ENCODE results near the gene CACFD1. TPM values are rescaled to one million over a fixed set of nuclear protein-coding genes. Genes with fewer than 3 reads are reported as not detected.
A peak's percentile ranks its signal among the peaks of the same experiment; 100 is the strongest.

Gene CACFD1
- total RNA-seq, 2 donors from 2014 or later = 19.2 to 25.4 TPM

DNA sequence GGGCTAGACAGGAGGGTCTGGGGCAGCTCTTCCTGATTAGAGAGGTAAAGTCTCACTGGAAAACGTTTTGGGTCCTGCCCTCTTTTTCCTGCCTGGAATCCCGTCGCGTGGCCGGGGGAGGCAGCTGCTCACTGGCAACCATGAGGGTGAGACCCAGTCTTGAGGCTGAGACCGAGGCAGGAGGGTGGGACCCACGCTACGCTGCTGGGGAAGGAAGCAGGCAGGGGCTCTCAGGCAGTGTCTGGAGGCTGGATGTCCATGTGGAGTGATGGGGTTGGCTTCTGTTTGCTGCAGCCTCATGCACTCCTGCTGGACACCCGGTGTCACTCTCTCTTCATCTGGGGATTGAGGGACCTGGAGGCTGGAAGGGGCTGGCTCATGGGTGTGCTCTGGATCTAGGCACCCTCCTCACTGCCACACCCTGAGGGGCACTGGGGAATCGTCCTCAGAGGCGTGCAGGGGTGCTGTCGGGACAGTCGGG is 30.5 kb downstream of the CACFD1 start:
- 42 to 55% methylated on average over 11 to 13 of the region's 13 CpGs for whole genome bisulfite sequencing, 2 donors
- peaks cover 20% of the 10 kb centered on the region for H3K4me1 ChIP-seq
- H3K27ac ChIP-seq = no peak overlapping the region
- DNase-seq = no peak
- no peaks in the 10 kb centered on the region for H3K36me3 ChIP-seq (replicated peaks in 1 of 2; ENCODE audit: insufficient read depth in 1 of 2, low read depth in 2 of 2)
- ATAC-seq = no peak
- no peaks in the 10 kb centered on the region for H3K27me3 ChIP-seq
- no peak for TF ChIP-seq POLR2A (IDR thresholded peaks at IDR 0.05)
- TF ChIP-seq, protein P1, sequence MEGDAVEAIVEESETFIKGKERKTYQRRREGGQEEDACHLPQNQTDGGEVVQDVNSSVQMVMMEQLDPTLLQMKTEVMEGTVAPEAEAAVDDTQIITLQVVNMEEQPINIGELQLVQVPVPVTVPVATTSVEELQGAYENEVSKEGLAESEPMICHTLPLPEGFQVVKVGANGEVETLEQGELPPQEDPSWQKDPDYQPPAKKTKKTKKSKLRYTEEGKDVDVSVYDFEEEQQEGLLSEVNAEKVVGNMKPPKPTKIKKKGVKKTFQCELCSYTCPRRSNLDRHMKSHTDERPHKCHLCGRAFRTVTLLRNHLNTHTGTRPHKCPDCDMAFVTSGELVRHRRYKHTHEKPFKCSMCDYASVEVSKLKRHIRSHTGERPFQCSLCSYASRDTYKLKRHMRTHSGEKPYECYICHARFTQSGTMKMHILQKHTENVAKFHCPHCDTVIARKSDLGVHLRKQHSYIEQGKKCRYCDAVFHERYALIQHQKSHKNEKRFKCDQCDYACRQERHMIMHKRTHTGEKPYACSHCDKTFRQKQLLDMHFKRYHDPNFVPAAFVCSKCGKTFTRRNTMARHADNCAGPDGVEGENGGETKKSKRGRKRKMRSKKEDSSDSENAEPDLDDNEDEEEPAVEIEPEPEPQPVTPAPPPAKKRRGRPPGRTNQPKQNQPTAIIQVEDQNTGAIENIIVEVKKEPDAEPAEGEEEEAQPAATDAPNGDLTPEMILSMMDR (IDR thresholded peaks at IDR 0.05) = no peak
- no peak overlapping the region for H3K4me3 ChIP-seq
- intact Hi-C loops (cut with DNase I) = loop anchor here (10.0 kb wide), 1 partner anchor 475 kb away; no protein-coding TSS in a partner anchor
- H3K9me3 ChIP-seq = no peaks in the 10 kb centered on the region

DNA sequence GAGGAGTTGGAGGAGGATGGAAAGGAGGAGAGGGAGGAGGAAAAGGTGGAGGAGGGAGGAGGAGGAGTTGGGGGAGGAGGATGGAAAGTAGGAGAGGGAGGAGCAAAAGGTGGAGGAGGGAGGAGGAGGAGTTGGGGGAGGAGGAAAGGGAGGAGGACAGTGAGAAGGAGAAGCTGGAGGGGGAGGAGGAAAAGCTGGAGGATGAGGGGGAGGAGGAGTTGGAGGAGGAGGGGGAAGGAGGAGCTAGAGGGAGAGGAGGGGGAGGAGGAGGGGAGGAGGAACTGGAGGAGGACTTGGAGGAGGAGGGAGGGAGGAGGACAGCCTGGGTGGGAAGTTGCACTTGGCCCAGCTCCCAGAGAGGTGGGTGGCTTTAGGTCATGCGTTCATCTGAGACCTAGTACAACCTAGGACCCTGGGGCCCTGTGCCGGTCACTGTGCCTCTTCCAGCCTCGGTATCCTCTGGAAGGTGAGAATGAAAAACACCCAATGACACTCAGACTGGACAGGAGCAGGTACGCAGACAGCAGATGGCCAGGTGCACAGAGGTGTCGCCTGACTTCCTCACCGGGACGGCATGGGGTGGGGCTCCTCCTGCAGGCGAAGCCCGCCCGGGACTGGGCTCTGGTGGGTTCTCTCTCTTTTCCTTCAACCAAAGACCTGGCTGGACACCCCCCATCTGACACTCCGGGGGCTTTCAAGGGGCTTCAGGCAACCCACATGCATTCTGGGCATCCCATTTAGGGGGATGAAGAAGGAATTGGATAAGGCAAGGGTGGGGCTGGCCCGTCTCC is 31.3 kb downstream of the CACFD1 start:
- no peak overlapping the region for H3K27ac ChIP-seq
- WGBS, 2 donors = 54 to 68% methylated on average over 10 to 12 of the region's 12 CpGs
- intact Hi-C loops (cut with DNase I) = loop anchor here (10.0 kb wide), 1 partner anchor 476 kb away; no protein-coding TSS in a partner anchor

DNA sequence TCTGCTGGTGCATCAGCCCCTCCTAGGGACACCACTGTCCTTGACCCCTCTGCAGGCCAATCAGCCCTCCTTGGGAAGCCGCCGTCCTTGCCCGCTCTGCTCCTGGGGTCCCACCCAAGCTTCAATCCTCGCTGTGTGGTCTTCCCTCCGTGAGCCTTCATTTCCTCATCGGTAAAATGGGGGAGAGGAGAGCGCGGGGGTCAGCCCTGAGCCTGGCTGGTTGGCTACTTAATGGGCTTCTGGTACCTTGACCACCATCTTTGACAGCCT is 31.8 kb downstream of the CACFD1 start:
- 80 to 85% methylated on average over 8 of the region's 8 CpGs for WGBS, 2 donors
- ATAC-seq = no peak

More for the DNA sequence above, 31.3 kb downstream of the CACFD1 start:
- no peaks in the 10 kb centered on the region for H3K9me3 ChIP-seq
- H3K27me3 ChIP-seq = no peaks in the 10 kb centered on the region
- H3K36me3 ChIP-seq (replicated peaks in 1 of 2; ENCODE audit: insufficient read depth in 1 of 2, low read depth in 2 of 2) = no peaks in the 10 kb centered on the region
- TF ChIP-seq POLR2A (IDR thresholded peaks at IDR 0.05) = no peak
- TF ChIP-seq, protein P1 (IDR thresholded peaks at IDR 0.05) = no peak
- ATAC-seq = no peak
- DNase-seq = no peak
- peaks cover 12% of the 10 kb centered on the region for H3K4me1 ChIP-seq
- H3K4me3 ChIP-seq = no peak overlapping the region

DNA sequence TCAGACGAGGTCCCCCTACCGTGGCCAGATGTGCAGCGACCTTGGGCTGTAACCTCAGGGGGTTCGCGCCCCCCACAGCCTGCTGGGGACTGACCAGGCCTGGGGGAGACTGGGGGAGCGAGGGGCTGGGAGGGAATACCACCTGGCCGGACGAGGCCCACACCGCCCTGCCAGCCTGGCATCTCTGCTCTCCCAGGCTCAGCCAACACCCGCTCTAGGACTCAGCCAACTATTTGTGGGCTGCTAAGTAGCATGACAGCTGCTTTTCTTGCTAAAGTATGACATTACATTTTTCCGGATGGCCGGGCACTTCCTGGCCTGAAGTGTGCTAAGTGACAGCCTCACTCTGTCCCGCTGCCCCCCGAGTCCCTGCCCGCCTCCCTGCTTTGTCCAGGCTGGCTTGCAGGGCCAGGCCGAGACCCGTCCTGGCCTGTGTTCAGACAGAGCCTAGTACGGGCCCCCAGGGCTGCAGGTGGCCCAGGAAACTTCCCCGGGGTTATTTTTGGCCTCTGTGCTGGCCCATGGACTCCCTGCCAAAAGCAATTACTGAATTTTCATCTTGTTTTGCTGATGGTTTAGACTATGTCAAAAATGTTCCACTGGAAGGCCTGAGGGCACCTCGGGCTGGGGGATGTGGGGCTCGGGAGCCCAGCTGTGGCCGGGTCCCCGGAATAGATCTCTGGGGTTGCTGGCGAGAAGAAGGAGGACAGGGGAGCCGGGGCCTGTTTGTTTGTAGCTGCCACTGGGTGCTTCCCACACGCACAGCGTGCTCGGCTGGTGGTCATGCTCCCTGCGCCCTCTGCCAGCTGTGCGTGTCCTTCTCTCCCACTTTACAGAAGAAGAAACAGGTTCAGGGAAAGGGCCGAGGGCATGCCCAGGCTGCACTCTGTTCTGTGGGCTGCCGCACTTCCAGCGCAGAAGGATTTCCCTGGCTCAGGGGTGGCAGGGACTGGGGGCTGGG is 32.6 kb downstream of the CACFD1 start:
- H3K4me3 ChIP-seq = no peak overlapping the region
- 67 to 69% methylated on average over 10 to 31 of the region's 33 CpGs for WGBS, 2 donors
- H3K27ac ChIP-seq = peak overlapping the region in 3 of 4 donors; percentile 21 to 62 (median 39)
- no peaks in the 10 kb centered on the region for H3K27me3 ChIP-seq
- no peaks in the 10 kb centered on the region for H3K9me3 ChIP-seq
- TF ChIP-seq POLR2A (IDR thresholded peaks at IDR 0.05) = no peak
- TF ChIP-seq, protein P1 (IDR thresholded peaks at IDR 0.05) = no peak
- no peaks in the 10 kb centered on the region for H3K36me3 ChIP-seq (replicated peaks in 1 of 2; ENCODE audit: insufficient read depth in 1 of 2, low read depth in 2 of 2)
- ATAC-seq = peak; percentile 40
- intact Hi-C loops (cut with DNase I) = loop anchor here (10.0 kb wide), 1 partner anchor 478 kb away; no protein-coding TSS in a partner anchor
- no peak for DNase-seq
- peaks cover 9% of the 10 kb centered on the region for H3K4me1 ChIP-seq

More for the DNA sequence above, 31.8 kb downstream of the CACFD1 start:
- H3K4me1 ChIP-seq = peaks cover 9% of the 10 kb centered on the region
- intact Hi-C loops (cut with DNase I) = loop anchor here (10.0 kb wide), 1 partner anchor 477 kb away; no protein-coding TSS in a partner anchor
- TF ChIP-seq, protein P1 (IDR thresholded peaks at IDR 0.05) = no peak
- no peak for TF ChIP-seq POLR2A (IDR thresholded peaks at IDR 0.05)
- peak overlapping the region in 1 of 4 donors; percentile 25 for H3K27ac ChIP-seq
- no peaks in the 10 kb centered on the region for H3K27me3 ChIP-seq
- DNase-seq = no peak
- H3K36me3 ChIP-seq (replicated peaks in 1 of 2; ENCODE audit: insufficient read depth in 1 of 2, low read depth in 2 of 2) = no peaks in the 10 kb centered on the region
- H3K9me3 ChIP-seq = no peaks in the 10 kb centered on the region
- H3K4me3 ChIP-seq = no peak overlapping the region

All from body of pancreas (tissue), 4 donors.